ENCODE measurements around the gene LRRTM4.

The LRRTM4 gene

DNA sequence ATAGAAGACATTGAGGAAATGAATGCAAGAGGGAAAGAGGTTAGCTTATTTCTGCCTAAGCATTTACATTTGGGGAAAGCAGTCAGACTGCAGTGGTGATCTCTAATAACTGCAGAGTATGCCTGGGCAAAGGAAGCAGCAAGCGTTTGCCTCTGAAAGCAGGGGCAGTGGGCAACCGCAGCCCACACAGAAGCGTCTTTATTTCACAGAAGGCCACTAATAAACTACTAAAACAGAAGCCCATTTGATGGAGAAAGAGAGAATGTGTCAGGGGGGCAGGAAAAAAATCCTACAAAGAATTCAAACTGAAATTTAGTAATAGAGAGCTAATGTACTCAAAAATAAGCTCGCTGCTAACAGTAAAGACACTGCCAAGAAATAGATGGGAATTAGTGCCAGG is 53.1 kb downstream of the LRRTM4 start:
- DNase-seq = no peak

DNA sequence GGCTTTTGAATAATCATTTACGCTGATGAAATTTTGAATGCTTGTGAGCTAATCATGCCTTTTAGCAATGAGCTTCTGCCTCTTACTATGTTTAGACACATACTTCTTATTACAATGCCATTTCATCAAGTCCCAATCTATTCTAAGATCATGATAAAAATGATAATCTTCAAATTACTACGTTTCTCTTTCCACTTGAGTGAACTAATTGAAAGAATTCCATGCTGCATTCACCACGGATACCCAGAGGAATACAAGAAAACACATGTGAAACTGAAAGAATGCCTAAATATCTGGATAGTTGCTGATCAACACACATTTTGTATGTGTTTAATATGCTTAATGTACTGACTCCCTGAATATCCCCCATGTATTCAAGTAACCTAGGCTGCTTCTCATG is 62.3 kb downstream of the LRRTM4 start:
- no peak for DNase-seq

DNA sequence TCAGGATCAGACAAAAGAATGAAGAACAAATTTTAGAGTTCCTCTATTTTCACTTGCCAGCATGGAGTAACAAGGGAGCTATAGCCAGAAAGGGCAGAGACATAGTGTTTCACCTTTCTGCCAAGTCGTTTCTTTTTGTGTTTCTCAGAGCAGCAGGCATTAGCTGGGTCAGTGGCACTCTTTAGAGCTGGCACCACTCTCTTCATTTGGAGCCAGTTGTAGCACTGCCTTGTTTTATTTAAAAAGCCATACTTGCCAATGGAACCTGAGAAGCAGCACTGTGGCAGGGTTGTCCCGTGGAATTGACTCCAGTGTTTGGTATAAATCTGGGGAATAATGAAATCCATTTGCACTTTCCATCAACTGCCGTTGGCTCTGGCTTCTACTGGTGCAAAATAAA is 64.0 kb downstream of the LRRTM4 start:
- DNase-seq = no peak

DNA sequence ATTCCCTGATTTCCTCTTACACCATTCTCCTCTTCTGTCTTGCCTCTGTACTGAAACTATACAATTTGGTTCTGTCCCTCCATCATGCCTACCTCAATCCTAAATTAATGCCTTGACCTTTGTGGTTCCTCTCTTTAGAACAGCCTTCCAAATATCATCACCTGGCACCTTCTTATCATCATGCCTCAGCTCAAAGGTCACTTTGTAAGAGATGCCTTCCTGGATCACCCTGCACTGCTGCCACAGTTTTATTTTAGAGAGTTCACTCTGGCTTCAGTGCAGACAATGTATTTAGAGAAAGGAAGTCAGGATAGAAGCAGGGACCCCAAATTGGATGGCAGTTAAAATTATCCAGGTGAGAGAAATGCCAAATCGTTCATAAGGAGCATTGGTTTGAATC is 64.5 kb downstream of the LRRTM4 start:
- DNase-seq = no peak

DNA sequence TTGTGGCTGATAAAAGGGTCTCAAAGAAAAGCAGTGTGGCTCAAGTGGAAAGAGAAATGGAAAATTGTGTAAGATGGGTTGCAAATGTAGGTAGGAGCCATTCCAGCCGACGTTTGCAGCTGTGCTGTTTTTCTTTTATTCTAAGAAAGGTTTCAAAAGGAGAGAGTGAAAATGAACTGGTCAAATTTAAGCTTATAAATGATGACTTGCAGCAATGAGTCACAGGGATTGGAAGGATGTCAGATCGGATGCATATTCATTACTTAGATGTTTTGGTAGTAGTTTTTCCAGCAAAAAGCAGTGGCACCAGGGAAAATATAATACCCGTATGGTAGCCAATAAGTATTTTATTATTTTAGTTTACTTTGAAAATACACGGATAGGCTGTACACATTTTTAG is 79.1 kb downstream of the LRRTM4 start:
- no peak for DNase-seq

DNA sequence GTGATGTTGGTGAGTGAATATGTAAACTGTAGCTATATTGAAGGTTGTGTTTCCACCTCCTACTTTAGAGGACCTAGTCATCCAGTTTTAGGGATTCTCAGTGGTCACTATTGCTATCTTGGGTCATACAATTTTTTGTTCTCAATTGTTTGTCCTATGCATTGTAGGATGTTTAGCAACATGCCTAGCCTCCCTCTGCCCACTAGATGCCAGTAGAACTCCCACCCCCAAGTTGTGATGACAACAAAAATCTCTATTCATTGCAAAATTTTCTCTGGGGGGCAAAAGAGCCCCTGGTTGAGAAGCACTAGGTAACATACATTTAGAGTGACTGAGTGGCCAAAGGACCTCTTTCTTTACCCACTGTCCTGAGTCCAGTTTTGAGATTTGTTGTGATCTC is 87.3 kb downstream of the LRRTM4 start:
- no peak for DNase-seq

DNA sequence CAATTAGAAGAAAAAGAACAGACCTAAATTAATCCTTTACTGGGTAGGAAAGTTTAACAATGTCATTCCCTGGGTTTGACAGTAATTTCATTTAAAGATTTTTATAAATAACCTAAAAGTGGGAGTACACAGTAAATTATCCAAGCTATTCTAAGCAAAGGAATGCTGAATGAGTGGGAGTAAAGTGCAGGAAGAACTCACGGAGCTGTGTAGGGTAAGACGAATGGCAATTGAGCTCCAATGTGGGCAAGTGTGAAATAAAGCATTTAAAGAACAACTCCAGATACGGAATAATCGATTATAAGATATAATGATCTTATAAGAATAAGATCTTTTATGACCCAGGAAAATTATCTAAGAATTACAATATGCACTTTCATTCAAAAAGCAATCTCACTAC is 93.2 kb downstream of the LRRTM4 start:
- no peak for DNase-seq

DNA sequence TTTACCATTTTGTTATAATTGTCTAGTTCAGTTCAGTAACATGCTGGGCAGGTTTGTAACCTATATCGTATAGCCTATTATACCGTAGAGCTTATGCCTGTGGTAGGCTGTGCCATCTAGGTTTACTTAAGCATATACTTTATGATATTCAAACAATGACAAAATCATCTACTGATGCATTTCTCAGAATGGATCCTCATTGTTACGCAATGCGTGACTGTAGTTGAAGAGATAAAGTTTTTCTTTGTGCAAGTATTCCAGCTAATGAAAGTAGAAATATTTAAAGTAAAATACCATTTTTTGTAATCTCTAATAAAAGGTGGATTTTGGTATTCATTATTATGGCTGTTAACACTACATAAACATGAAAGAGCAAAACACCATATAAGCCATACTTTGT is 100.2 kb downstream of the LRRTM4 start:
- no peak for DNase-seq

DNA sequence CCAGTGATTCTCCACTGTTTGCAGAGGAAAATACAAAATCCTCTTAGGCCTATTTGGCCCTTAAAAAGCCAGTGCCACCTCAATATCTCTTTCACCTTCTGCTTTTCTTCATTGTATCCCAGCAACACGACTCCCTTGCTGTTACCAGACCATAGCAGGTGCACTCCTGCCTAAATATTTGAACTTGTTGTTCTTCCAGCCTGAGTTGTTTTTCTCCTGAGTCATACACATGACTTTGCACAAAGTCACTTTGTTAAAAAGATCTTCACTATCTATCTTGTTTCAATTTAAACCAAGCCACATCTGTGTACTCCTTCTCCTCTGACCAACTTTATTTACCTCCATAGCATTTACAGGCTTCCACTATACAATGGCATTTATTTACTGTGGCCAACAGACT is 103.6 kb downstream of the LRRTM4 start:
- DNase-seq = no peak

DNA sequence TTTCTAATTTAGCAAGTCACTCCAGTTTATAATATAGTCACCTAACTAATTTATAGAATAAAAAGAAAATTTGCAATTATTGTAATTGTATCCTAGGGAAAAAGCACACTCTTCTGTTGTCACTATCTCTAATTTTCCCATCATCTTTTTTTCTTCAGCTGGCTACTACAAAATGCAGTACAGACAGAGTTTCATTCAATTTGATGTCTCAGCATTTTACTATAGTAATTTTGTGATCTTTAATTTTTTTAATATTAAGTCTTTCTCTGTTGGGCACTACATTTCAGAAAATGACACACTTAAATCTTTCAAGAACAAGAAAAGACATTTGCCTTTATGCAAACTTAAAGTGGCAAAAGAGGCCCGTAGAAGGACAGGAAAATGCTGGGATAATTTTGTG is 118.0 kb downstream of the LRRTM4 start:
- no peak for DNase-seq

DNA sequence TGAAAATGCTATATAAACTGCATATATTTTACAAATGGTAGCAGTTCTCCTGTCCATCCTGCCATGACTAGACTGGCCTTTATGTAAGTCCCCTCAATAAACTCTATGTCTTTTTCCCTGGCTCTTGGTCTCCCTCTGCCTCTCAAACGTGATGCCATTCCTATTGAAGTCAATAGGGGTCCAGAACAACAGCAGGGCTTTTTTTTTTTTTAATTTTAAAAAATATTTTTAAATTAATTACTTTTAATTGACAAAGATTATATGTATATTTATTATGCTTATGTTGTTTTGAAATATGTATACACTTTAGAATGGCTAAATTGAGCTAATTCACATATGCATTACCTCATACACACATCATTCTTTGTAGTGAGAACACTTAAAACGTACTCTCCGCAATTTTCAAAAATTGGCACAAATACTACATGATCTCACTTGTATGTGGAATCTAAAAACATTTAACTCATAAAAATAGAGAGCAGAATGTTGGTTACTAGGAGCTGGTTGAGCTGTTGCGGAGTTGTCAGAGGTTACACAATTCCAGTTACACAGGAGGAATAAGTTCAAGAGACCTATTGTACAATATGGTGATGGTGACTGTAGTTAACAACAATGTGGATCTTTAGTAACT is 123.1 kb downstream of the LRRTM4 start:
- no peak for DNase-seq

DNA sequence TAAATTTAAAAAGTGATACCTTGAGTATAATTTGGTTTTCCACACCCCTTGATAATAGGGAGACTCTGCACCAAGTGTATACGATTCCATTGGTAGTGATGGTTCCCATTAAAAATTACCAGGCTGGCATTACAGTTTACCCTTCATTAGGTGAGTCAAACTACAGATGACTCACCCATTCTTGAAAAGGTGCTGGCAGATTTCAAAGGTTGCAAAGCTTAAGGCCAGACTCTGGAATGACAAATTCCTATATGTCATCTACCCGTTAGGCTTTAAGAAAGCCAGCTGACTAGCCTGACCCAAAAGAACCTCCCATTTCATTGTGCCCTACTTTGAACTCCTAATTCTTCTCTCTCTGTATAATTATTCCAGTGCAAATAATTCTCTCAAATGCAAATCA is 124.4 kb downstream of the LRRTM4 start:
- no peak for DNase-seq

DNA sequence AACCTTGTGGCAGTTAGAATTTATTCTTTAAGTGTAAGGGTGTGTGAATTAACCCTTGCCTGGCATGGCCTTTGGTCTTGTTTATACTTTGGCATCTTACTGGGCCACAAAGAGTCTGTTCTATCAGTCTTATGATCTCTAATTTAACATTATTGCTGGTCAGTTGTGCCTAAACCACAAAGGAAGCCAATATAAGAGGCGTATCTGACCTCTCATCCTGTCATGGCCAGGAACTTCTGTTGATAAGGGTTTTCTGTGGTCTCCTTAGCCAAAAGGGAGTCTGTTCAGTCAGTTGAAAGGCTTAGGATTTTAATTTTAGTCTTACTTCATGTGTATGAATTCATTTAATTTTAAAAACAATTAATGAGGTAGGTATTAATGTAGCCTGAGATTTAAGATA is 127.2 kb downstream of the LRRTM4 start:
- no peak for DNase-seq

DNA sequence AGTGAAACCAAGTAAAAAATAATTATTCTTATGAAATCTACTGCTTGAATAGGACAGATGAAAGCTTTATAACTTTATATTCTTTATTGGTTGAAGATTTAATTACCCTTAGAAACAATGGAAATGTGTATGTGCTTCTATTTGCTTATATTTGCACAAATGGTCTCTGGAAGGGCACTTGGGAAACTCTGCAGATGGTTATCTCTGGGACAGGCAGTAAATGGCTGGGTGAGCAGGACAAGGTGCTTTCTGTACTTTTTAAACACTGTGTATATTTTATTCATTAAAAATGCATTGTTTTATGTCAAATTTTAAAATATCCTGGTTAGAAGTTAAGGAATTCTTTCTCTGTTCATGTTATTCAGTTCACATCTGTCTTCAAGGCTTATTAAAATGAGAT is 131.1 kb downstream of the LRRTM4 start:
- DNase-seq = no peak

DNA sequence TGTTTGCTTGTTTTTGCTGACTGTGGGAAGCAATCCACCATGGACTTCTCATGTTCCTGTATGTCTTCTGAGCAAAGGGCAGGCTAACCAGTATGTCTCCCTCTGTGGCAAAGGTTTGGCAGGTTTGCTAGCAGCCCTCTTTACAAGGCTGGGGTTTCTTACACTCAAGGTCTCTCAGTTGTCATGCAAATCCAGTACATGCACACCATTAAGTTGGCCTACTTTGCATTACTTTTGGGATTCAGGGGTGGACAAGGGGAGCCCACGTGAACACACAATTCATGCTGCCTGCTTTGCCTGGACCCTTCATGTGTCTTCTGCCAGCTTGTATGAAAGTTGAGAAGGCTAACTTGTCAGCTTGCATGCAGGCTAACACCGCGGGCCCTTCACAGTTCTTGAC is 134.9 kb downstream of the LRRTM4 start:
- DNase-seq = no peak

DNA sequence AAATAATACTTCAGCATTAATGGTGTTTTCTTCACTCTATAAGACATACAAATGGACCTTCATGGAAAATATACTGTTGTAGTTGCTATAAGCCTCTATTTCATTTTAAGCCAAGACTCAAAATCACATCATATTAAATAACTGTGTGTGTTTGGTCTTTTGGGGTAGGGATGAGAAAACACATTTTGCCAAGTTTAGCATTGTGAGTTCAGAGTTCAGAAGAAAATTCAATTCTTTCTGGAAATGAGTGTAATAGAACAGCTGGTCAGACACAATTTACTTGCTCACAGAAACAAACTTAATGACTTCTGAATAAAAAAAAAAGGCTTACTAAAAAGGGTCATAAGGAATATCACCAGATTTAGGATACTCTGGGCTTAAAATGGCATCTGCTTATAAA is 149.5 kb downstream of the LRRTM4 start:
- DNase-seq = no peak

DNA sequence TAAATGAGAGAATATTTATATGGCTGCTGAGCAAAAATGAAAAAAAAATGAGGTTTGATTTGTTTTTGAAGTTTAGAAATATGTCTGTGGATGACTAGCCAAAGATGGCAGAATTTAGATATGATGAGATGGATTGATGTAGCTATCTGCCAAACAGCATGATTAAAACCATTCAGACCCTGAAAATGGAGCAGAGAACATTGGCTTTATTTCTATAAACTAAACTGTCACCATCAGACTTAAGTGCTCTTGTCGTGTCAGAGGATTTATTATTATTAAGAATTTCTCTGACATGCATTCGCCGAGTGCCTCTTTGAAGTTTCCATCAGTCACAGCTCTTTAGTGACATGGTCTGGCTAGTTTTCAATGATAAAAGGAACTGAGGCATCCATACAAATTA is 151.7 kb downstream of the LRRTM4 start:
- no peak for DNase-seq

DNA sequence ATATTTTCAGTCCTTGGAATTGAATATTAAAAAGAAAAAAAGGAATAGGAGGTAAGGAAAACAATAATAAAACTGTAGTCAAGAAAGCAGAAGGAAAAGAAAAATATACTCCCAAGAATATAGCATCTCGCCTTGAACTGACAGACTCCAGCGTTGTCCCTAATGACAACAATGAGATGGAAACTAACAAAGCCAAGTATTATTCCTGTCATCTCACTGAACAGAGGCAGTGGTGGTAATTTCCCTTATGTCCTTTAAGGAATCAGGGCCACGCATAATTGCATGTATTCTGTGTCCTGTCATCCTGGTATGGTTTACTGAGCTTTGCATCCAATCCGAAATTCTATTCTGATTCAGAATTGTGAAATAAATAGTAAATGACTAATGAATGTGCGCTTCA is 158.9 kb downstream of the LRRTM4 start:
- DNase-seq = no peak

DNA sequence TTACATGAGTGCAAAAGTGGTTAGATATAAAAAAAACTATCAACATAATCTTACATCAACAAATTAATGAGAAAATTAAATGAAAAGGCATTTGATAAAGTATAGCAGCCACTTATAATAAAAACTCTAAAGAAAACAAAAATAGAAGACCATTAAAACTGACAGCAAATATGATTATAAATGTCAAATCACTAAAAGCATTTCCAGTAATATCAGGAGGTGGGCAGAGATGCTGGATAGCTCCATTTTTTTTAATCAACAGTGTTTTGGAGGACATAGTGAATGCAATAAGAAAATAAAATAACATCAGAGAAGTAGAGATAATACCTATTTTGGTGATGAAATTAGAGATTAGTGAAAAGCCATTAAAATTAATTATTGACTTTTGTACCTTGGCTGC is 173.4 kb downstream of the LRRTM4 start:
- DNase-seq = no peak

DNA sequence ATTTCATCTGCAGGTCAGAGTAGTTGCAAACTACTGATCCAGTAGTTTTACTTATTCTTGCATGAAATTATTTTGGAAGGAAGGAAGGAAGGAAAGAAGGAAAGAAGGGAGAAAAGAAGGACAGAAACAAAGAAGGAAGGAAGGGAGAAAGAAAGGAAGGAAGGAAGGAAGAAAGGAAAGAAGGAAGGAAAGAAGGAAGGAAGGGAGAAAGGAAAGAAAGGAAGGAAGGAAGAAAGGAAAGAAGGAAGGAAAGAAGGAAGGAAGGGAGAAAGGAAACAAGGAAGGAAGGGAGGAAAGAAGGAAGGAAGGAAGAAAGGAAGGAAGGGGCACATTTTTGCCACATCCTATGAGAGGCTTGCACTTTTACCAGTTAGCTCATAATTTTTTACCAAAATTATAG is 186.2 kb downstream of the LRRTM4 start:
- no peak for DNase-seq

DNA sequence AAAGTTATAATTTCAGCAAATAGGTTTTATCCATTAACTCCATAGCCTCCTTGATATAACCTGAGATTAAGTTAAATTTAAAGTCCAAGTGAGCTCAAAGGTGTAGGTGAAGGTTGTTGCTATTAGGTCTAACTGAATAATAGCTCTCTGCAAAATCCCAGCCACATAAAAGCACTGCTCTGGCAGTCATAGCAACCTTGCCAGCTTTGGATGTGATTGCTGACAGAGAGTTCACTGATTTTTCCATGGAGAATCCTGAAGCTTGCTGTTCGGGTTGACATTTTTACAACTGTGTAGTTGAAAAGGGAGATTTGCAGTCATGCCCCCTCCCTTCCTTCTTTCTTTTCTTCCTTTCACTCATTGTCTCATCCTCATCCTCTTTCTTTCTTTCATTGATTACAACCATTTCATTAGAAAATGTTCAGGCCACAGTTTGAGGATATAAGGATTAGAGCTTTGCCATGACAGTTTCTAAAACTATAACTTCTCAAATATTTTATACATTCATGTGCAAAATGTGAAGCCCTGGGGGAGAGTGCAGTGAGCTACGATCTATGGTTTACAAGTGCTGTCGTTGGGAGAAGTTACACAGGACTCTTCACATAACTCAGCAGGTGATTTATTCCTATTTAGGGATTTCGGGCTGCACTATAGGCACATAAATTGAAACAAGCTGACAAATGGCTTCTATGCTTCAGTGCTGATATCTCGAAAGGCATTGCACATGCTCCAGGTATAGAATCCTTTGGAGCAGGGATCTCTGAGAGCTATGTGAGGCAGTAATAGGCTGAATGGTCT is 193.8 kb downstream of the LRRTM4 start:
- no peak for DNase-seq

DNA sequence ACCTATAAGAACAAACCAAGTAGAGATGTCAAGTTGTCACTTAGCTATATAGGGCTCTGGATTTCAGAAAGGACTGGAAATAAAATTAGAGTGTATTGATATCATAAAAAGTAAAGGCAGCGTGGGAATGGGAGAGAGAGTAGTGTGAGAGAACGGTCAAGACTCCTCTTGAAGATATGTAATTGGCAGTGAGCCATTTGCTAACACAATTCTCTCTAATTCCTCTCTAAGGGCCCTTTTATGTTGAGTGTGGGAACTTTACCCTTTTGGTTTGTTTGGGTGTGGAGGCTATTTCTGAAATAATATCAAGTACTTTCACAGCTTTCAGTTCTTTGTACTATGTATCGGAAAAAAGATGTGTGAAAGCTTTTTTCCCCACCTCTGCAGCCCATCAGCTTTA is 196.8 kb downstream of the LRRTM4 start:
- no peak for DNase-seq

DNA sequence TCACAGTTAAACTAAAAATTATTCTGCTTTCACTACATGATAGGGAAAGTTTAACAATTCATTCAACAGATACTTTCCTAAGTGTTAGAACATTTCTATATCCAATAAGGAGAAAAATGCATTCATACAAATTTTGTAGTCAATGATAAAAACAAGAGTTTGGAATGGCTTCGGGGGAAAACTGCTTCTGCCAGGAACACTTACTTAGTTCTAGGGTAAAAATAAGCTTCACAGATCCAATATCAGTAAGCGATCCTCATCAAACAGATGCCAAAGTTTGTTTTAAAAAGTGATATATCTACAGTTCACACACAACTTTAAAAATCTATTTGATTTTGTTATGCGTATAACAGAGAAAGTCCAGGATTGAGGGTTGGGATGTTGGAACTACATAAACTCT is 199.7 kb downstream of the LRRTM4 start:
- no peak for DNase-seq

DNA sequence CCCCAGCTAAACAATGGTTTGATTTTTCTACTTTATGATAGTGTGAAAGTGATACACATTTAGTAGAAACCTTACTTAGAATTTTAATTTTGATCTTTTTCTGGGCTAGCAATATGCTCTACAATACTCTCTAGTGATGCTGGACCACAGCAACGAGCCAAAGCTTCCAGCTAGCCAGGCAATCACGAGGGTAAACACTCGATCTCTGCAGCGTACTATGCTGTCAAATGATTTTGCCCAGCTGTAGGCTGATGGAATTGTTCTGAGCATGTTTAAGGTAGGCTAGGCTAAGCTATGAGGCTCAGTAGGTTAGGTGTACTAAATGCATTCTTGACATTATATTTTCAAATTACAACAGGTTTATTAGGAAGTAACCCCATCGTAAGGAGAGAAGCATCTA is 207.5 kb downstream of the LRRTM4 start:
- DNase-seq = no peak

DNA sequence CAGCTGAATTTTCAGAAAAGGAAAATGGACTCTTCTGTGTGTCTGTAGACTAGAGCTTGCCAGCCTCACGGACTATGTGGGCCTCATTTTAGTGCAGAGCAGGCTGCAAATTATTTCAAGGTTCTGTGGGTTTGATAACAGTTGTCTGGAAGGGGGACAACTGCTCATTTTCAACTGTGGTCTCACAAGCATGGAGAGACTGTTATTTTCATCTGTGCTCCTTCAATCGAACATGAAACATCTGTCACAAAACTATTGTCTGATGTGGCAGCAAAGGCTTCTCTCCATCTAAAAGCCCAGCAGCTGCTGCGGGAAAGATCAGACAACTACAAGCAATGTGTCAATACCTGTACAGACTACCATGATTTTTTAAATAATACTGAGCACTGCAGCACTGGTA is 211.8 kb downstream of the LRRTM4 start:
- DNase-seq = no peak

Data from activated CD8-positive, alpha-beta memory T cell treated with anti-CD3 and anti-CD28 coated beads, Interleukin-2, amount 50 U/mL, for 48 hours (primary cell).